GM23248 (cell line): ENCODE results near the gene PRKX.
"Not testable (repeated sequence)": the region's sequence is repeated elsewhere in the genome, so short reads cannot be mapped to it uniquely, and the experiment has no call there.

Source experiments
- EZH2 ChIP-seq: fragments of 200-600 bp; sonication (generic); IDR thresholded peaks from 2 replicates; pipeline ENCODE4 v1.6.1; 2018; ENCODE audit warnings: antibody characterized with exemption, mild to moderate bottlenecking; ENCODE audit not compliant: insufficient read depth, poor library complexity, severe bottlenecking
- EZH2phosphoT487 ChIP-seq: fragments of 200-600 bp; sonication (generic); IDR thresholded peaks from 2 replicates; pipeline ENCODE4 v1.6.1; 2018; ENCODE audit warnings: antibody characterized with exemption, moderate library complexity, mild to moderate bottlenecking, low read depth; ENCODE audit not compliant: insufficient read depth

DNA sequence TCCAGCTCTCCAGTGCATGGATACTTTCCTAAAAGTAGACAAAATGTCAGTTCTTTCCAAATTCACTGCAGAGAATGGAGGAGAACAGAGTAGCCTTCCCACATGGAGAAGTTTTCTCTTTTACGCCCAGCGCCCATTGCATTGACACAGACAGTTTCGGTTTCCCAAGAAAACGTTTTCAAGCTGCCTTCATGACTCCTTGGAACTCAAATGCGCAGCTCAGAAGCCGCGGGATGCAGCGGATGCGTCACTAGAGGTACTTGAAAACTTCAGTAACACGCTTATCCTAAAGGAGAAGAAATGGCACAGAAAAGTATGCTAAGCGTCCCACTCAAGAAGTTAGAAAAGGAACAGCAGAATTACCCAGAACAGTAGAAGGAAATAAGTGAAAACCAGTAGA is 23.1 kb upstream of the PRKX start:
- TF ChIP-seq EZH2, EZH2phosphoT487: not testable (repeated sequence)
